Fibroblast of lung (primary cell): ENCODE measurements around the gene KIAA0232.

Experiments used
- CTCF ChIP-seq, 2 donors: IDR thresholded peaks in 1 of 2; conservative IDR thresholded peaks in 1 of 2; 1 replicate in 1 of 2; 2 replicates in 1 of 2; pipeline ENCODE4 v1.5.1; 2011 to 2012; ENCODE audit warnings: low read length in 2 of 2, control low read depth in 1 of 2, inconsistent platforms in 1 of 2, low read depth in 1 of 2, mild to moderate bottlenecking in 1 of 2
- EZH2 ChIP-seq: IDR thresholded peaks from 2 replicates; pipeline ENCODE4 v1.5.1; 2012; ENCODE audit warnings: low read length, control low read depth, mild to moderate bottlenecking; ENCODE audit errors: missing control alignments

- no peak for TF ChIP-seq CTCF (conservative IDR thresholded peaks at IDR 0.05 in 1 of 2, IDR thresholded peaks at IDR 0.05 in 1 of 2; ENCODE audit: low read depth in 1 of 2, low read length in 2 of 2)
- no peak for TF ChIP-seq EZH2
Observed at GRCh38 chr4:6794189-6794588, 11.7 kb downstream of the KIAA0232 start.
